NCI-H2196 (cell line): ENCODE data around the gene PRR13.
"Not testable (repeated sequence)": the region's sequence is repeated elsewhere in the genome, so short reads cannot be mapped to it uniquely, and the experiment has no call there.

Source experiments
- DNase-seq: peaks from one replicate; lab custom pipeline; 2025; ENCODE audit not compliant: unreplicated experiment; lab: John Stamatoyannopoulos, UW

Gene PRR13

GRCh38 chr12:53441040-53441833, at the start of gene PRR13:
TSS of gene PRR13 (plus strand) at chr12:53441734. CDS start at chr12:53442715, 981 bp downstream.
- peak; percentile 99 for DNase-seq

DNA sequence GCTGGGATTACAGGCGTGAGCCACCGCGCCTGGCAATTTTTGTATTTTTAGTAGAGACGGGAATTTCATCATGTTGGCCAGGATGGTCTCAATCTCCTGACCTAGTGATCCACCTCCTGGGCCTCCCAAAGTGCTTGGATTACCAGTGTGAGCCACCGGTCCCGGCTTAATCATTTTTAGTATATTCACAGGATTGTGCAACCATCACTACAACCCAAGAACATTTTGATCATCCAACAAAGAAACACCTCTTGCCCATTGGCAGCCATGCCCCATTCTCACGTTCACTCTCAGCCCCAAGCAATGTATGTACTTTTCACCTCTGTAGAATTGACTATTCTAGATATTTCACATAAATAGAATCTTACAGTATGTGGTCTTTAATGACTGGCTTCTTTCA, 41.6 kb upstream of the PRR13 start:
- no peak for DNase-seq

DNA sequence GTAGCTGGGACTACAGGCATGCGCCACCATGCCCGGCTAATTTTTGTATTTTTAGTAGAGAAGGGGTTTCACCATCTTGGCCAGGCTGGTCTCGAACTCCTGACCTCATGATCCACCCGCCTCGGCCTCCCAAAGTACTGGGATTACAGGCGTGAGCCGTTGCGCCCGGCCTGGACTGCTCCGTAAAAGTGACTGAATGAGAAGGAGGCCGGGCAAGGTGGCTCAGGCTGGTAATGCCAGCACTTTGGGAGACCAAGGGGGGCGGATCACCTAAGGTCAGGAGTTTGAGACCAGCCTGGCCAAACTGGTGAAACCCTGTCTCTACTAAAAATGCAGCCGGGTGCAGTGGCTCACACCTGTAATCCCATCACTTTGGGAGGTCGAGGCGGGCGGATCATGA, 39.2 kb upstream of the PRR13 start:
- not testable (repeated sequence) for DNase-seq

DNA sequence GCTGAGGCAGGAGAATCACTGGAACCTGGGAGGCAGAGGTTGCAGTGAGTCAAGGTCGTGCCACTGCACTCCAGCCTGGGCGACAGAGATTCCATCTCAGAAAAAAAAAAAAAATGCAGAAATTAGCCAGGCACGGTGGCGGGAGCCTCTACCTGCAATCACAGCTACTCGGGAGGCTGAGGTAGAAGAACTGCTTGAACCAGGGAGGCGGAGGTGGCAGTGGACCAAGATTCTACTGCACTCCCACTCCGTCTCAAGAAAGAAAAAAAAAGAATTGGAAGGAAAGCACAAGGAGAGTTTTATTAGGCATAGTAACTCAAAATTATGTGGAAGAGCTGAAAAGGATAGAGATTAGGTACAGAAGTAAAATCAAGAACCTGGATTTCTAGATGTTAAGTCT, 38.7 kb upstream of the PRR13 start:
- no peak for DNase-seq

- no peak for DNase-seq
These were observed 30.6 kb upstream of the PRR13 start for GRCh38 chr12:53410951-53411350.

DNA sequence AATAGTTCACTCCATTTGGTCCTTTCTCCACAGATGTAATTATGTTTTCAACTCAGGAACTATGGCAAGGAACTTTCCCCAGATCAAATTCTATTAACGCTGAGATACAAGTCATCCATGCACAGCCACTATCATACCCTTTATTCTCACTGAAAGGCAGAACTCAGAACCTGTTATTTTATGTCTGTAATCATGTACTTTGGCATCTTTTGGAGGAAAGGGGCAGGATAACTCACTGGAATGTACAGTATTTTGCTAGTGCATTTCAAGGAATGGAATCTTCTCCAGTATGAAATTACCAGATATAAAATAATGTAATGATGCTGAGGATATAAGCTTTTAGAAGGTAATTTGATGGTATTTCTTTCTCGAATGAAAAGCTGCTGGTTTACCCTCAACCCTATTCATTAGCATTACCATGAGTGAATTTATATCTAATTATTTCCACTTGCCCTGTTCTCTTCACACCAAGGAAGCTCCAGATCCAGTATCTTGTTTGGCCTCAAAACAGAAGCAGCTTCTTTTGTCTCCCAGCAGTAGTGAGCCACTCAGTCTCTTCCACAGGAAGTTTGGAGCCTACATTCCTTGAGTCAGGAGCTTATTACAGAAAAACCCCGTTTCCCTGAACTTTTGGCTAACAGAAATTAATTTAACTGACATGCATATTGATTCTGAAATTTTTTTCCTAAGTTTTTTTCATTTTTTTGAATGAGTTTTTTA, 27.9 kb upstream of the PRR13 start:
- DNase-seq = no peak

DNA sequence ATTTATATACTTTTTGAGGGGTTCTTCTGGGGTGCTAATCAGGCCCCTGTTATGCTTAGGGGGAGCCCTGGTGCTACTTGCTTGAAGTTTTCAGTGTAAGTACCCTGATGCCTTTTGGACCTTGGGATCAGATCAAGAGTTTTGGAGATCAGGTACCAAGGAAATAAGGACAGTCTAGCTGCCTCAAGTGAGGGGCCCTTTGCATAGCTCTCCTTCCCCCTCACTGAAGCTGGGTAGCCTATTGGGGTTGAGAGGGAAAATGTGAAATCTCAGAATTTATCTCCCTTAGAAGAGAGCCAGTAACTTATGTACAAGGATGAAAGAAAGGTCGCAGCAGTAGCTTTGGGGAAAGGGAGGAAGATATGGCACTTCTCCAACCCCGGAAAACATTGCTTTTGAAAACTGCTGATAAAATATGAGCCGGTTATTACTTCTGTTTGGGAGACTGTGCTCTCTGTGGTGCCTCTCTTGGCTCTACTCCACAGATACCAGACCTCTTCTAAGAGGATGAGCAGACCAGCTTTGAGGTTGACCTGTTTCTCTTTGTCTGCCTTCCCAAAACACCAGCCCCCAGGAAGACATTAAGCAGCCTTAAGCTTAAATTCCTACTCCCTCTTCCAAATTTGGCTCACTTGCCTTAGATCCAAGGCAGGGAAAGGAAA, 26.6 kb upstream of the PRR13 start:
- DNase-seq = no peak

DNA sequence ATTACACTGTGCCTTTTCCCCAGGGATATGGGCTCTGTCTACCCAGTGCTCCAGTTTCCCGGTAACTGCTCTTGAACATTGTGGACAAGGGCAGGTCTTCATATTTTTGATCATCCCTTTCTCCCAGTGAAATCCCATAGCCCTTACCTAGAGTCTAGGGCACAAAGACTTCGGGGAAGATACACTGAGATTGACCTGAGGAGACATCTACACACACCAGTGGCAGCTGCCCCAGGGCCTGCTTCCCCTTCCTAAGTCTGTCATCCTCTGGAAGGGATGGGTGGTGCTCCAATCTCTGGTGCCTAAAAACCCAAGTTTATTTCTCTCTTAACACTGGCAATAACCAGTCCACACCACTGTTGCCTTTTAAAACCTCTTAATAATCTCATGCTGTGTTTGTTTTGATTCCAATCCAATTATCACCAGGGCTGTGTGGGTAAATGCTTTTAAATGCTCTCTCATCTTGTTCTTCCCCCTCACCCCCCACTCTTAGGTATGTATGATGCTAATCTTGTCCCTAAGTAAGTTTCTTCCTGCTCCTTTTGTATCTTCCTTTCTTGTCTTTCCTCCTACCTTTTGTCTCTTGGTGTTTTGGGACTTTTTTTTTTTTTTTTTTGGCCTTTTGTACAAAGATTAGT, 25.7 kb upstream of the PRR13 start:
- DNase-seq = peak; percentile 20

DNA sequence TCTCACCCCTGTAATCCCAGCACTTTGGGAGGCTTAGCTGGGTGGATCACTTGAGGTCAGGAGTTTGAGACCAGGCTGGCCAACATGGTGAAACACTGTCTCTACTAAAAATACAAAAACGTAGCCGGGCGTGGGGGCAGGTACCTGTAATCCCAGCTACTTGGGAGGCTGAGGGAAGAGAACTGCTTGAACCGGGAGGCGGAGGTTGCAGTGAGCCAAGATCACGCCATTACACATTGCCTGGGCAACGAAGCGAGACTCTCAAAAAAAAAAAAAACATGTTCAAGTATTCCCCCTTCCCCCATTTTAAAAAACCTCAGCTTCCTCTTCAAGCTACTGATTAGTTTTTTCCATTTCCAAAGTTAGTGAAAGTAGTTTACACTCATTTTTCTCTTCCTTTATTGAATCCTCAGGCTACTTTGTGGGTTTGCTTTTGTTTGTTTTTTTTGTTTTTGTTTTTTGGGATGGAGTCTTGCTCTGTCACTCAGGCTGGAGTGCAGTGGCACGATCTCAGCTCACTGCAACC, 24.2 kb upstream of the PRR13 start:
- DNase-seq = not testable (repeated sequence)

DNA sequence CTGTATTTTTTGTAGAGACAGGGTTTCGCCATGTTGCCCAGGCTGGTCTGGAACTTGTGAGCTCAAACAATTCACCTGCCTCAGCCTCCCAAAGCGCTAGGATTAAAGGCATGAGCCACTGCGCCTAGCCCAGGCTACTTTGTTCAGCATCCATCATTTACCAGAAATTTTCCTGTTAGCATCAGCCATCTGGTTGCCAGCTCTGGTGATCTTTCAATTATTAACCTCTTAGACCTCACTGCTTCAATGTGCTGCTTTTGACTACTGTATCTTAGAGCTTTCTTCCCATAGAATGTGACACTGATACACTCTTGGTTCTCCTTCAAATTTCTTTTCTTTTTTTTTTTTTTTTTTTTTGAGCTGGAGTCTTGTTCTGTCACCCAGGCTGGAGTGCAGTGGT, 23.3 kb upstream of the PRR13 start:
- DNase-seq = no peak

DNA sequence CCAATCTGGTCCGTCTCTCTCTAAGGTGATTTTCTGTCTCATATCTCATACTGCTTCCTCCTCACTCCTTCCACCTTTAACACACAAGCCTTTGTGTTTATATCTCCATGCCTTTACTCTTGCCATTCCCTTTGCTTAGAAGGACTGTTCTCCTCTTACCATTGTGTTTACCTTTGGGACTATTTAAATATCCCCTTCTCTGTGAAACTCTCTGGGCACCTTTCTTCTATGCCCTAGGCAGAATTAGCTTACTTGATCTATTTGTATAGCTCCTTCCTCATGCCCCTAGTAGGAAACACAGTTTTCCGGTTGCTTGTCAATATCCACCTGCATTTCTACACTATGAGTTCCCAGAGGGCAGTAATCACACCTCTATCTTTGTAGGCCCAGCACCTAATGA, 21.8 kb upstream of the PRR13 start:
- no peak for DNase-seq

DNA sequence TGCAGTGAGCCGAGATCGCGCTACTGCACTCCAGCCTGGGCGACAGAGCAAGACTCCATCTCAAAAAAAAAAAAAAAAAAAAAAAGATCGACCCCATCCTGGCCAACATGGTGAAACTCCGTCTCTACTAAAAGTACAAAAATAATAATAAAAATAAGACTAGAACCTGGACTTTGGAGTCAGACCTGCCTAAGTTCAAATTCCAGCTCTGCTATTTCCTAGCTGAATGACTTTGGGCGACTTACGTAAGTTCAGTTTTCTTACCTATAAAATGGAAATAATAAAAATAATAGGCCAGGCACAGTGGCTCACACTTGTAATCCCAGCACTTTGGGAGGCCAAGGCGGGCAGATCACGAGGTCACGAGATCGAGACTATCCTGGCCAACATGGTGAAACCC, 19.3 kb upstream of the PRR13 start:
- DNase-seq = not testable (repeated sequence)

DNA sequence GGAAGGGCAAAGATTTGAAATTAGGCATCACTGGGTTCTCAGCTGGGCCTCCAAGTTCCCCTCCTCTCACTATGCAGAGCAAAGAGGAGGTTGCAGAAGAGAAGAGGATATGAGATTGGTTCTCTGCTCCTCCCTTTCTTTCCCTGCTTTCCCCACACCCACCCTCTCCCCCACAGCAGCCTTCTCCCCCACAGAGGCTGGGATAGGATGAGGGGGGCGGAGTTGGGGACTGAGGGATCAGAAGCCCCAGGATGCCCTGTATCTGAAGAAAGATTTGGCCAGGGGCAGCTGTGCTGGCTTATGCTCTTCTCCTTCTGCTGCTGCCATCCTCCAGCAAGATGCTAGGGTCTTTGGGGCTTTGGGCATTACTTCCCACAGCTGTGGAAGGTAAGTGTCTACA, 17.9 kb upstream of the PRR13 start, which contains the start of gene AMHR2:
TSS of gene AMHR2 (plus strand) at position 259 of the 400 bp plus-strand sequence. CDS start at position 339, 80 bp downstream.
- no peak for DNase-seq

GRCh38 chr12:53424626-53425514, 16.7 kb upstream of the PRR13 start:
- no peak for DNase-seq

DNA sequence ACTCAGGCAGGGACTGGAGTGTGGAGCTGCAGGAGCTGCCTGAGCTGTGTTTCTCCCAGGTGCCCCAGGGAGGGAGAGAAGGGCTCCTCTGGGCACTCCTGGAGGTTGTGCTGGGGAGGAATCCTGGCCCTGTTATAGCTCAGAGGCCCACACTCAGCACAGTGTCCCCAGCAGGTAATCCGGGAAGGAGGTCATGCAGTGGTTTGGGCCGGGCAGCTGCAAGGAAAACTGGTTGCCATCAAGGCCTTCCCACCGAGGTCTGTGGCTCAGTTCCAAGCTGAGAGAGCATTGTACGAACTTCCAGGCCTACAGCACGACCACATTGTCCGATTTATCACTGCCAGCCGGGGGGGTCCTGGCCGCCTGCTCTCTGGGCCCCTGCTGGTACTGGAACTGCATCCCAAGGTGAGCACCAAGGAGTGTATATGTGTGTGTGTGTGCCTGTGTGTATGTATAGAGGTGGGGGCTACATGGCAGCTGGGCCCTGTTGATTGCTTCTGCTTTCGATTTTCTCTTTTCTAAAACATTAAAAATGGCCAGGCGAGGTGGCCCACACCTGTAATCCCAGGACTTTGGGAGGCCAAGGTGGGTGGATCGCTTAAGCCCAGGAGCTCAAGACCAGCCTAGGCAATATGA, 15.9 kb upstream of the PRR13 start:
- no peak for DNase-seq

- no peak for DNase-seq
These were observed 13.5 kb upstream of the PRR13 start for GRCh38 chr12:53427905-53428594.

GRCh38 chr12:53428741-53429140, 12.8 kb upstream of the PRR13 start:
- no peak for DNase-seq

GRCh38 chr12:53430116-53430515, 11.4 kb upstream of the PRR13 start:
- DNase-seq = no peak

DNA sequence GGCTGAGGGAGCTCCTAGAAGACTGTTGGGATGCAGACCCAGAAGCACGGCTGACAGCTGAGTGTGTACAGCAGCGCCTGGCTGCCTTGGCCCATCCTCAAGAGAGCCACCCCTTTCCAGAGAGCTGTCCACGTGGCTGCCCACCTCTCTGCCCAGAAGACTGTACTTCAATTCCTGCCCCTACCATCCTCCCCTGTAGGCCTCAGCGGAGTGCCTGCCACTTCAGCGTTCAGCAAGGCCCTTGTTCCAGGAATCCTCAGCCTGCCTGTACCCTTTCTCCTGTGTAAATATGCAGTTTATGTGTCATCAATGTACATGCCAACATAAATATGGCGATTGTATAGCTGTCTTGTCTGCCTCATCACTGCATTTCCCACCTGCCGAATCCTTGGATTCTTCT, 10.3 kb upstream of the PRR13 start:
- DNase-seq = no peak
